ENCODE results near the gene TRAPPC5.

DNA sequence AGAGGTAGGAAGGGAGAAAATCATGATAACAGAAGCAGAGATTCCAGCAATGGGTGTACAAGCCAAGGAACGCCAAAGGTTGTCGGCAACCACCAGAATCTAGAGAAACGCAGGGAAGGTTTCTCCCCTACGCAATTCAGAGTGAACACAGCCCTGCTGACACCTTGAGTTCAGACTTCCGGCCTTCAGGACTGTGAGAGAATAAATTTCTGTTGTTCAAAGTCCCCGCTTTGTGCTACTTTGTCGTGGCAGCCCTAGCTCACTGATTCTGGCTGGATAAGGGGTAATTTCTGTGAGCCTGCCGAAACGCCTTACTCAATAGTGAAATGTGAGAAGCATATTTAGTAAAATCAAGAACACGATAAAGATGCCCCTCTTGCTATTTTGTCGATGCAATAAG is 56.6 kb downstream of the TRAPPC5 start:
- TF ChIP-seq POLR2AphosphoS5 (IDR thresholded peaks at IDR 0.05; ENCODE audit: low read length) (no peak), CTCF (IDR thresholded peaks at IDR 0.05 in 2 of 3, conservative IDR thresholded peaks at IDR 0.05 in 1 of 3; ENCODE audit: control insufficient read depth in 2 of 3, extremely low read depth in 1 of 3, insufficient read depth in 1 of 3, low read depth in 3 of 3, low read length in 3 of 3) (no peak), NRF1 (conservative IDR thresholded peaks at IDR 0.05; ENCODE audit: low read depth, low read length) (no peak)

Measured in GM12878 (cell line).